Keratinocyte (primary cell): Measurements from ENCODE around the gene PFKFB4. TPM values are rescaled to one million over a fixed set of nuclear protein-coding genes. Genes with fewer than 3 reads are reported as not detected.

Experiments
- DNase-seq: peaks from one replicate; pipeline ENCODE4 v3.0.0-alpha.2; 2011; ENCODE audit warnings: low read depth, missing footprints, low spot score
- FAIRE-seq: peaks from 2 replicates; lab custom pipeline; 2011; peaks lifted over from hg19 to GRCh38; lab: Jason Lieb, UNC
- H2AFZ ChIP-seq: 2 replicates; pipeline ENCODE4 v1.6.0; 2012; ENCODE audit warnings: low read length, control low read depth, inconsistent platforms; ENCODE audit not compliant: control insufficient read depth
- H3K27ac ChIP-seq: 2 replicates; pipeline ENCODE4 v1.5.1; 2011; ENCODE audit warnings: low read length; ENCODE audit not compliant: control insufficient read depth, insufficient read depth
- H3K27me3 ChIP-seq: 3 replicates; pipeline ENCODE4 v1.6.0; 2011; ENCODE audit warnings: low read length; ENCODE audit not compliant: control insufficient read depth, insufficient read depth; ENCODE audit errors: extremely low read depth
- H3K36me3 ChIP-seq, 2 experiments: 2 replicates in 1 of 2; 3 replicates in 1 of 2; pipeline ENCODE4 v1.5.1; 2011; ENCODE audit warnings: low read length in 2 of 2, mild to moderate bottlenecking in 1 of 2; ENCODE audit not compliant: control insufficient read depth in 2 of 2, insufficient read depth in 2 of 2; ENCODE audit errors: extremely low read depth in 1 of 2
- H3K4me1 ChIP-seq: 3 replicates; pipeline ENCODE4 v1.5.1; 2011; ENCODE audit warnings: low read length; ENCODE audit not compliant: control insufficient read depth, insufficient read depth; ENCODE audit errors: extremely low read depth
- H3K4me2 ChIP-seq: 3 replicates; pipeline ENCODE4 v1.6.0; 2011; ENCODE audit warnings: low read depth, low read length; ENCODE audit not compliant: control insufficient read depth, insufficient read depth; ENCODE audit errors: extremely low read depth
- H3K4me3 ChIP-seq, 3 experiments: fragments of 200-600 bp in 1 of 3; sonication (generic) in 1 of 3; 2 replicates in 2 of 3; 3 replicates in 1 of 3; pipeline ENCODE4 v1.5.1; 2011 to 2016; ENCODE audit warnings: low read length in 3 of 3, mild to moderate bottlenecking in 3 of 3, control low read depth in 2 of 3, inconsistent platforms in 1 of 3, low read depth in 1 of 3, mixed read lengths in 1 of 3, mixed run types in 1 of 3, moderate library complexity in 1 of 3; ENCODE audit not compliant: control insufficient read depth in 2 of 3, insufficient read depth in 2 of 3; ENCODE audit errors: extremely low read depth in 1 of 3
- H3K79me2 ChIP-seq: 2 replicates; pipeline ENCODE4 v1.6.0; 2012; ENCODE audit warnings: low read length; ENCODE audit not compliant: control insufficient read depth, insufficient read depth
- H3K9ac ChIP-seq: 3 replicates; pipeline ENCODE4 v1.6.0; 2011; ENCODE audit warnings: low read length; ENCODE audit not compliant: control insufficient read depth, insufficient read depth; ENCODE audit errors: extremely low read depth
- H3K9me1 ChIP-seq: 3 replicates; pipeline ENCODE4 v1.6.0; 2011; ENCODE audit warnings: low read length; ENCODE audit not compliant: control insufficient read depth, insufficient read depth; ENCODE audit errors: extremely low read depth
- H3K9me3 ChIP-seq: 2 replicates; pipeline ENCODE4 v1.5.1; 2012; ENCODE audit warnings: low read depth, low read length; ENCODE audit not compliant: control insufficient read depth
- H4K20me1 ChIP-seq: 3 replicates; pipeline ENCODE4 v1.6.0; 2011; ENCODE audit warnings: low read length; ENCODE audit not compliant: control insufficient read depth, insufficient read depth; ENCODE audit errors: extremely low read depth
- CTCF ChIP-seq, 3 experiments: IDR thresholded peaks in 1 of 3; conservative IDR thresholded peaks in 1 of 3; optimal IDR thresholded peaks in 1 of 3; 2 replicates in 2 of 3; 3 replicates in 1 of 3; pipeline versions ENCODE3 to v1.5.1; 2011; ENCODE audit warnings: low read length in 3 of 3, mild to moderate bottlenecking in 3 of 3, moderate library complexity in 2 of 3, control low read depth in 1 of 3, inconsistent platforms in 1 of 3; ENCODE audit not compliant: insufficient read depth in 2 of 3; ENCODE audit errors: extremely low read depth in 1 of 3
- EZH2 ChIP-seq: IDR thresholded peaks from one replicate; pipeline ENCODE4 v1.6.1; 2012; ENCODE audit warnings: inconsistent platforms, mild to moderate bottlenecking, low read length, moderate library complexity
- dilution Hi-C: fragments of 300-500 bp; cut with MboI; formaldehyde crosslinking; loops from one replicate; pipeline ENCODE4 v1.7.0; 2020; ENCODE audit warnings: low sequenced_read_pairs; ENCODE audit not compliant: extremely low pct_ligation_motif_present
- polyA minus RNA-seq, 3 experiments: library from RNA; depleted of rRNA, polyadenylated mRNA; stranded (reverse); fragments of >200 nt; gene quantifications; 1 replicate in 1 of 3; 2 replicates in 1 of 3; 3 replicates in 1 of 3; pipeline ENCODE4 v1.2.3, GENCODE V29; 2011
- polyA plus RNA-seq, 5 experiments: library from polyadenylated mRNA; depleted of rRNA in 3 of 5; stranded (reverse) in 3 of 5; stranded (forward) in 1 of 5; unstranded in 1 of 5; fragments of >200 nt; gene quantifications; 1 replicate in 1 of 5; 2 replicates in 3 of 5; 3 replicates in 1 of 5; pipeline versions ENCODE4 v1.2.1 to v1.2.3, GENCODE V29; 2011 to 2012; ENCODE audit warnings: missing spikeins in 2 of 5, low read depth in 1 of 5, low replicate concordance in 1 of 5

The PFKFB4 gene
- polyA plus RNA-seq (15.1 to 22.0 TPM (median 16.2 TPM) in 3 replicates), polyA minus RNA-seq (16.9 to 49.6 TPM (median 29.4 TPM) in 3 replicates)
- 1.7 TPM for polyA plus RNA-seq (2011; ENCODE audit: low read depth)
- 5.0 and 7.1 TPM in 2 replicates for polyA plus RNA-seq (2011; cell fraction: cytosol; rRNA removed)
- polyA plus RNA-seq (2011; cell fraction: nucleus; rRNA removed), result 70.4 and 80.0 TPM in 2 replicates
- polyA plus RNA-seq (2012; ENCODE audit: low replicate concordance), result 2.5 and 18.7 TPM in 2 replicates
- polyA minus RNA-seq (2011; cell fraction: cytosol; rRNA and poly(A)+ RNA removed), result 5.6 TPM
- 20.3 and 25.0 TPM in 2 replicates for polyA minus RNA-seq (2011; cell fraction: nucleus; rRNA and poly(A)+ RNA removed)

DNA sequence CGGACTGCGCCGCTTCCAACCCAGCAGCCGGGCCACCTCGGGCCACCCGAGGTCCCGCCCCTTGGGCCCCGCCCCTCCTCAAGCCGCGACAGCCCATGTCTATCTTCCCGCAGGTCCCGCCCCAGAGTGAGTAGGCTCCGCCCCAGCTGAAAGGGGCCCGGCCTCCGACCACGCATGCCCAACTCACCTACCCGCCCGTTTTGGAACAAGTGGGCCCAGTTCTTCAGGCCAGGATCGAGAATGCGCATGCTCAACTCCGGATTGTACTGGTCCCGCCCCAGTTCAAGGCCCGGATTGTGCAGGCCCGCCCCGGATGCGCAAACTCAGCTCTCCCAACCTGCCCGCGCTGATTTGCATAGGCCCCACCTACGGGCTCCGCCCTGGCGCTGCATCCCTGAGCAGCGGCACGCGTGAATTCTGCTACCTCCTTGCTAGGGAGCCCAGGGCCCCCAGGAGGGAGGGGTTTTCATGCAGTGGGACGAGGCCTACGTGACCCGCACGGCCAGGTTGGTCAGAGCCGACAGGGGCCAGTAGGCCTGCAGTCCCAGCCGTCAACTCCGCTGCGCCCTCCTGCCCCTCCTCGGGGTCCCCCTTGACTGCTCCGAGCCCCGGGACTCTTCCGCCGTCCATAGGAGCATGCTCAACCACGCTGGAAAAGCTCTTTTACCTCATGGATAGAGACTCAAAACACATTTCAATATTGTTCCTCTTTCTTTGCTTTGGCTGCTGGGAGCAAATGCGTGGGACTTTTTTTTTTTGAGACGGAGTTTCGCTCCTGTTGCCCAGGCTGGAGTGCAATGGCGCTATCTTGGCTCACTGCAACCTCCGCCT lies at the start of gene PFKFB4:
PFKFB4 (minus strand) TSS at position 8 of the 831 bp plus-strand sequence. CDS start 26 bp downstream, outside the sequence.
- peaks cover 12 to 27% of the 10 kb centered on the region in 2 experiments for H3K36me3 ChIP-seq
- no peaks in the 10 kb centered on the region for H3K9me3 ChIP-seq
- no peaks in the 10 kb centered on the region for H3K27me3 ChIP-seq
- peak within 1 kb of the TSS; percentile 89 for H3K4me2 ChIP-seq
- peaks cover 32% of the 10 kb centered on the region for H3K4me1 ChIP-seq
- H3K79me2 ChIP-seq, result no peaks in the 10 kb centered on the region
- FAIRE-seq, result peak; percentile 67
- peak within 1 kb of the TSS; percentile 22 for H3K27ac ChIP-seq
- dilution Hi-C loops, result no loop called here
- H3K4me3 ChIP-seq, result peak within 1 kb of the TSS; percentile 60 to 70 (median 63)
- TF ChIP-seq CTCF (optimal IDR thresholded peaks at IDR 0.05 in 1 of 3, IDR thresholded peaks at IDR 0.05 in 1 of 3, conservative IDR thresholded peaks at IDR 0.05 in 1 of 3; ENCODE audit: extremely low read depth in 1 of 3, insufficient read depth in 2 of 3, low read length in 3 of 3) (no peak), EZH2 (no peak)
- peak within 1 kb of the TSS; percentile 52 for H2AFZ ChIP-seq
- peaks cover 9% of the 10 kb centered on the region for H4K20me1 ChIP-seq
- H3K9me1 ChIP-seq, result no peaks in the 10 kb centered on the region
- peak; percentile 98 for DNase-seq
- peak within 1 kb of the TSS; percentile 62 for H3K9ac ChIP-seq

- H3K79me2 ChIP-seq, result peaks cover 7% of the 10 kb centered on the region
- no peak overlapping the region for H3K4me2 ChIP-seq
- no peaks in the 10 kb centered on the region for H4K20me1 ChIP-seq
- no peak overlapping the region for H3K9ac ChIP-seq
- no peaks in the 10 kb centered on the region for H3K9me3 ChIP-seq
- no peak overlapping the region for H3K4me3 ChIP-seq
- FAIRE-seq, result no peak
- H3K9me1 ChIP-seq, result peaks cover 2% of the 10 kb centered on the region
- H3K27ac ChIP-seq, result no peak overlapping the region
- H2AFZ ChIP-seq, result no peak overlapping the region
- TF ChIP-seq CTCF (optimal IDR thresholded peaks at IDR 0.05 in 1 of 3, IDR thresholded peaks at IDR 0.05 in 1 of 3, conservative IDR thresholded peaks at IDR 0.05 in 1 of 3; ENCODE audit: extremely low read depth in 1 of 3, insufficient read depth in 2 of 3, low read length in 3 of 3) (no peak), EZH2 (no peak)
- H3K27me3 ChIP-seq, result no peaks in the 10 kb centered on the region
- DNase-seq, result no peak
- H3K36me3 ChIP-seq, result peaks cover 52 to 66% of the 10 kb centered on the region in 2 experiments
- peaks cover 43% of the 10 kb centered on the region for H3K4me1 ChIP-seq
- dilution Hi-C loops, result no loop called here
Observed at GRCh38 chr3:48601622-48601994, 45.0 kb upstream of the PFKFB4 start.
